Measurements from ENCODE around the gene SH3BP1.

The SH3BP1 gene

GRCh38 chr22:37674248-37674647, 34.8 kb downstream of the SH3BP1 start:
- Histone ChIP-seq H3K4me3 (ENCODE audit: low read depth in 1 of 2, low read length in 1 of 2) (peak overlapping the region in 1 of 2 experiments; percentile 84), H3K4me1 (ENCODE audit: control insufficient read depth in 1 of 2, insufficient read depth in 1 of 2, low read depth in 1 of 2, low read length in 1 of 2) (peaks cover 39 to 61% of the 10 kb centered on the region in 2 experiments), H3K36me3 (no peaks in the 10 kb centered on the region), H3K27me3 (peaks cover 17% of the 10 kb centered on the region), H3K9me3 (no peaks in the 10 kb centered on the region), H3K27ac (peak overlapping the region; percentile 93)
- no peak for TF ChIP-seq CTCF (IDR thresholded peaks at IDR 0.05)

GRCh38 chr22:37674951-37675929, 35.8 kb downstream of the SH3BP1 start, which contains the start of gene LGALS1:
TSS of gene LGALS1 (plus strand) at chr22:37675636. CDS start at chr22:37675703, 67 bp downstream.
- peaks cover 5% of the 10 kb centered on the region for H3K36me3 ChIP-seq
- H3K9me3 ChIP-seq = no peaks in the 10 kb centered on the region
- peaks cover 17% of the 10 kb centered on the region for H3K27me3 ChIP-seq
- H3K27ac ChIP-seq = peak within 1 kb of the TSS; percentile 93
- H3K4me3 ChIP-seq (ENCODE audit: low read depth in 1 of 2, low read length in 1 of 2) = peak within 1 kb of the TSS; percentile 62 to 84
- H3K4me1 ChIP-seq (ENCODE audit: control insufficient read depth in 1 of 2, insufficient read depth in 1 of 2, low read depth in 1 of 2, low read length in 1 of 2) = peaks cover 39 to 61% of the 10 kb centered on the region in 2 experiments
- TF ChIP-seq CTCF (IDR thresholded peaks at IDR 0.05) = no peak

- H3K4me3 ChIP-seq (ENCODE audit: low read depth in 1 of 2, low read length in 1 of 2) = peak overlapping the region; percentile 62 to 84
- peak overlapping the region; percentile 93 for H3K27ac ChIP-seq
- TF ChIP-seq CTCF (IDR thresholded peaks at IDR 0.05) = no peak
- H3K4me1 ChIP-seq (ENCODE audit: control insufficient read depth in 1 of 2, insufficient read depth in 1 of 2, low read depth in 1 of 2, low read length in 1 of 2) = peaks cover 39 to 62% of the 10 kb centered on the region in 2 experiments
- peaks cover 5% of the 10 kb centered on the region for H3K36me3 ChIP-seq
- H3K9me3 ChIP-seq = no peaks in the 10 kb centered on the region
- peaks cover 17% of the 10 kb centered on the region for H3K27me3 ChIP-seq
Measured at GRCh38 chr22:37675930-37676735, 36.7 kb downstream of the SH3BP1 start.

GRCh38 chr22:37676736-37677492, 37.4 kb downstream of the SH3BP1 start:
- H3K27me3 ChIP-seq = peaks cover 17% of the 10 kb centered on the region
- H3K4me3 ChIP-seq (ENCODE audit: low read depth in 1 of 2, low read length in 1 of 2) = peak overlapping the region; percentile 62 to 84
- peak; percentile 36 for TF ChIP-seq CTCF (IDR thresholded peaks at IDR 0.05)
- H3K9me3 ChIP-seq = no peaks in the 10 kb centered on the region
- peaks cover 5% of the 10 kb centered on the region for H3K36me3 ChIP-seq
- peaks cover 44 to 70% of the 10 kb centered on the region in 2 experiments for H3K4me1 ChIP-seq (ENCODE audit: control insufficient read depth in 1 of 2, insufficient read depth in 1 of 2, low read depth in 1 of 2, low read length in 1 of 2)
- H3K27ac ChIP-seq = peak overlapping the region; percentile 93

GRCh38 chr22:37677493-37677974, 38.1 kb downstream of the SH3BP1 start:
- Histone ChIP-seq H3K4me1 (ENCODE audit: control insufficient read depth in 1 of 2, insufficient read depth in 1 of 2, low read depth in 1 of 2, low read length in 1 of 2) (peaks cover 46 to 67% of the 10 kb centered on the region in 2 experiments), H3K36me3 (peaks cover 5% of the 10 kb centered on the region), H3K27me3 (peaks cover 12% of the 10 kb centered on the region), H3K9me3 (no peaks in the 10 kb centered on the region), H3K4me3 (ENCODE audit: low read depth in 1 of 2, low read length in 1 of 2) (peak overlapping the region; percentile 62 to 84), H3K27ac (peak overlapping the region; percentile 93)
- TF ChIP-seq CTCF (IDR thresholded peaks at IDR 0.05) = no peak
